HTR-8/SVneo (cell line): ENCODE measurements around the gene PFKM.

ENCODE experiments used
- DNase-seq: peaks from one replicate; pipeline ENCODE4 v3.0.0; 2011; ENCODE audit warnings: low spot score, mixed read lengths; ENCODE audit not compliant: insufficient read length
- FAIRE-seq: peaks from 2 replicates; lab custom pipeline; 2011; peaks lifted over from hg19 to GRCh38; lab: Jason Lieb, UNC

The PFKM gene

DNA sequence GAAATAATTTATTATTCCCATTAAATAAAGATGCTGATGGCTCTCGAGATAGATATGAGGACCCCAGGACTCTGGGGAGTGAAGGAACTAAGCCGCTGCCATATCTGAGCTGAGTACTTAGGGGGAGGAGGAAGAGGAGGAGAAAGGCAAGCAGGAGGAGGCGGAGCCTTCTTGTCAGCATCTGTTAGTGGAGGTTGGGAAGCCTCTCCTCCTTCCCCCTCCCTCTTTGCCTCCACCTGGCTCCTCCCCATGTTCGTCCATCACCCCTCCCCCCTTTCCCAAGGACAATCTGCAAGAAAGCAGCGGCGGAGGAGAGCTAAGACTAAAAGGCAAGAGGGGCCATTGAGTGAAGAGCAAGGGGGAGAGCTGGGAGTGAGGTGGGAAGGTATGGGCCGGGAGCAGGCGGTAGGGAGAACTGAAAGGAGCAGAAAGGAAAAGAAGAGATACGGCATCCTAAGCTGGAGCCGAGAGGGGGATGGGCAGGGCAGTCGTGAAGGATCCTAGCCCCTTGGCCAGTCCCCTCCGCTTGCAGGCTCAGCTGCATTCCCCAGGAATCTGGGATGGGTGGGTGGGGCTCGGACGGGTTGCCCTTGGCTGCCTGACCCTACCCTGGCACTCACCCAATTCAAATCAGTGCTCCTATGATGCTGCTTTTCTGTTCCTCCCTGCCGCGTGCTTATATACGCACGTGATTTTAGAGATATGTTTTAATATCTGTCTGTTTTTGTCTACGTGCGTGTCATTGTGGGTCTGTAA lies at the start of gene PFKM:
Gene PFKM, plus strand, starts transcription at position 287 of the 756 bp plus-strand sequence. CDS start 3,411 bp downstream, outside the sequence.
- FAIRE-seq (peak; percentile 85), DNase-seq (peak; percentile 84)

DNA sequence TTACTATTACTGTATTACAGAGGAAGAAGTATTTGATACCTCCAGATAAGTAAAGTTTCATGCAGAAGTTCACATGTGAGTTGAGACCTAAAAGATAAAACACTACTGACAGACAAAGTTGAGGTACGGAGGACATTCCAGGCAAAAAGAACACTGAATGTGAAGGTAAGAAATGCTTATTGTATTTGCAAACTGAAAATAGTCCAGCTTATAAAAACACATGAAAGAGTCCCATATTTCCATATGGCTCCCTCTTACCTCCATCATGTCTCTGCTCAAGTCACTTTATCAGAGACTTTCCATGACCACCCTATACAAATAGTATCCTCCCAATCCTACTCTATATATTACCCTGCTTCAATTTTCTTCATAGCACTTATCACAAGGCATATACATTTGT lies 49.1 kb upstream of the PFKM start:
- no peak for FAIRE-seq

DNA sequence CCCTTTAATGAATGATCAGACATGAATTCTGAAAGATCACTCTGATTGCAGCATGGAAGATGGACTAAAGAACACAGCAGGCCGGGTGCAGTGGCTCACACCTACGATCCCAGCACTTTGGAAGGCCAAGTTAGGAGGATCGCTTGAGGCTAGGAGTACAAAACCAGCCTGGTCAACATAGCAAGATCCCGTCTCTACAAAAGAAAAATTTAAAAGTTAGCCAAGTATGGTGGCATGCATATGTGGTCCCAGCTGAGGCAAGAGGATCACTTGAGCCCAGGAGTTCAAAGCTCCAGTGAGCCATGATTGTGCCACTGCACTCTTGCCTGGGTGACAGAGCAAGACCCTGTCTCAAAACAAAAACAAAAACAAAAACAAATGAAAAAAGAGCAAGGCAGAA lies 48.4 kb upstream of the PFKM start:
- FAIRE-seq (no peak), DNase-seq (no peak)

More for the DNA sequence above, 49.1 kb upstream of the PFKM start:
- no peak for DNase-seq

DNA sequence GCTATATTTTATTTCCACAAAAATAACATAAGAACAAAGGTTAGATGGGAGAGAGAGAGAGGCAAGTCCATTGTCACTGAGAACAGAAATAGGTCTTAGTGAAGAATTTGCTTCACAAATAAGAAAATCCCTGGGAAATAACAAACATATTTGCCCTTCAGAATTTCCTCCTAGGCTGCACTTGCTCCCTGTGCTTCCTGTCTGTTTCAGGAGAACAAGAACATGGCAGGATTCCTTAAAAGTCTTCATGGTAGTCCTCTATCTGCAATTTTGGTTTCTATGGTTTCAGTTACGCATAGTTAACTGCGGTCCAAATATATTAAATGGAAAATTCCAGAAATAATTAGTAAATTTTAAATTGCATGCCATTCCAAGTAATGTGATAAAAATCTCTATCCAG lies 47.4 kb upstream of the PFKM start:
- FAIRE-seq: no peak
- DNase-seq: no peak

GRCh38 chr12:48072266-48072665 lies 46.9 kb upstream of the PFKM start:
- no peak for FAIRE-seq
- DNase-seq: no peak

GRCh38 chr12:48074266-48074665 lies 44.9 kb upstream of the PFKM start:
- DNase-seq (no peak), FAIRE-seq (no peak)

DNA sequence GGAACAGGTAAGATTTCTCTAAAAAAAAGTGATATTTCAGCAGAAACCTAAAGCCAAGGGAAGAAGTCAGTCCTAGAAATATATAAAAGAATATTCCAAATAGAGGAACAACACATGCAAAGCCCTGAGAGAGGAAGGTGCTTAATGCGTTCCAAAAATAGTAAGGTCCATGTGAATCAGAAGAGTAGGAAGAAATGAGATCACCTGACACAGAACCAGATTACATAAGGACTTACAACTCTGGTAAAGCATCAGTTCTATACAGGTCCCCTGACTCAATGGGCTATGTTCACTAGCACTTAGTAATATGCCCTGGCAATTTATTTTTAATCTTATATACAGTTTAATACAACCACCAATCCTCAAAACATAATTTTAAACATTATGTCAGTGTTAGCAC lies 43.3 kb upstream of the PFKM start:
- DNase-seq (no peak), FAIRE-seq (no peak)

- DNase-seq: no peak
- FAIRE-seq: no peak
Measured at GRCh38 chr12:48077111-48077510, 42.1 kb upstream of the PFKM start.

GRCh38 chr12:48078901-48079300 lies 40.3 kb upstream of the PFKM start:
- FAIRE-seq (no peak), DNase-seq (no peak)

GRCh38 chr12:48080285-48080684 lies 38.9 kb upstream of the PFKM start:
- no peak for FAIRE-seq

DNA sequence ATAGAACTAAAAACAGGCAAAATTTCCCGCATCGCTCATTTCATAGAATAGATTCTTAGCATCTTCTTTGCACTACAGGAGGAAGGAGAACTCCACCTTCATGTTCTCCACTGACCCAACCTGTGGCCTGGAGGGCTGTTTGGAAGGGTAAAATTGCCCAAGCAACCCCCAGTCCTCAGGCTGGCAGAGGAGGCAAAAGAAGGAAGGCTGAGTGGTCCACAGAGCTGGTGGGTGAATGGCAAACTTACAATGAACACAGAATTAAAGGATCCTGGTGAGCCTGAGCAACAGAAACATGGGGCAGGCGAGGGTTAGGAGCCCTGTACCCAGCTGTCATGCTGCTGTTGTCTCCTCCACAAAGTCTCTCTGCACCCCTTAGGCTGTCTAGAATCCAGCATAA lies 38.3 kb upstream of the PFKM start:
- no peak for FAIRE-seq
- DNase-seq: no peak

More at GRCh38 chr12:48080285-48080684, 38.9 kb upstream of the PFKM start:
- no peak for DNase-seq

- DNase-seq (no peak), FAIRE-seq (no peak)
Measured at GRCh38 chr12:48084066-48084465, 35.1 kb upstream of the PFKM start.

DNA sequence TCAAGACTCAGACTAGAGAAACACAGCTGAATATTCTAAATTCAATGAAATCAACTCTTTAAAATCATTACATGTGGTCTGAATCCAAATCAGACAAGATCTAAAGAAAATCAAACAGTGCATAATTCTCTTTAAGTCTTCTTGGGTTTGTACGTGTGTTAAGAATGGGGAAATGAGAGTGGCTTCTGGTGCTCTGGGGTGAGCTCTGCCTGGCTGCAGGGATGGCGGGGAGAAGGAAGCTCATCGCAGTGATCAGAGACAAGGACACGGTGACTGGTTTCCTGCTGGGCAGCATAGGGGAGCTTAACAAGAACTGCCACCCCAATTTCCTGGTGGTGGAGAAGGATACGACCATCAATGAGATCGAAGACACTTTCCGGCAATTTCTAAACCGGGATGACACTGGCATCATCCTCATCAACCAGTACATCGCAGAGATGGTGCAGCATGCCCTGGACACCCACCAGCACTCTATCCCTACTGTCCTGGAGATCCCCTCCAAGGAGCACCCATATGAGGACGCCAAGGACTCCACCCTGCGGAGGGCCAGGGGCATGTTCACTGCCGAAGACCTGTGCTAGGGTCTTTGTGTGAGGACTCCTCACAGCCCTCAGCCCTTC lies 34.2 kb upstream of the PFKM start:
- peak; percentile 33 for FAIRE-seq
- DNase-seq: no peak

- FAIRE-seq (no peak), DNase-seq (no peak)
Measured at GRCh38 chr12:48086327-48086726, 32.8 kb upstream of the PFKM start.

- no peak for FAIRE-seq
Measured at GRCh38 chr12:48092611-48093010, 26.6 kb upstream of the PFKM start.

GRCh38 chr12:48104531-48104930 lies 14.6 kb upstream of the PFKM start:
- DNase-seq (no peak), FAIRE-seq (no peak)

More at GRCh38 chr12:48092611-48093010, 26.6 kb upstream of the PFKM start:
- DNase-seq: no peak

GRCh38 chr12:48105321-48105866 lies 13.8 kb upstream of the PFKM start:
- no peak for DNase-seq
- FAIRE-seq: no peak

GRCh38 chr12:48105867-48106680 lies 13.1 kb upstream of the PFKM start, which contains the start of gene SENP1:
Gene SENP1, minus strand, starts transcription at chr12:48106079. Its CDS starts 4,607 bp downstream, at chr12:48101472.
- peak; percentile 78 for DNase-seq
- FAIRE-seq: peak; percentile 23

- DNase-seq: no peak
- FAIRE-seq: no peak
Measured at GRCh38 chr12:48106681-48107613, 12.2 kb upstream of the PFKM start.
